ENCODE data around the gene GULP1. TPM values are rescaled to one million over a fixed set of nuclear protein-coding genes. Genes with fewer than 3 reads are reported as not detected.
A peak's percentile ranks its signal among the peaks of the same experiment; 100 is the strongest.

GULP1 gene
- total RNA-seq, 1 experiment from 2014 or later, result 140 TPM

GRCh38 chr2:188434018-188434417 lies 142.3 kb downstream of the GULP1 start:
- H2BK20ac ChIP-seq (ENCODE audit: low read depth, low read length, poor library complexity, severe bottlenecking), result no peak overlapping the region
- no CpG with 5 or more reads among the region's 1 CpG for WGBS (ENCODE audit: extremely low coverage, insufficient read length, low lambda C conversion rate)
- Mint-ChIP-seq H3K4me1 (peaks cover 35 to 54% of the 10 kb centered on the region in 2 experiments), H3K27ac (peak overlapping the region in 2 of 3 experiments; percentile 51 to 66; a peak in 4 of 7 replicates), H3K27me3 (ENCODE audit: low read depth) (no peaks in the 10 kb centered on the region), H3K36me3 (ENCODE audit: insufficient read depth in 1 of 3, low read depth in 3 of 3) (peaks cover 4 to 11% (median 5%) of the 10 kb centered on the region in 3 experiments; a peak in 6 of 7 replicates), H3K4me3 (no peak overlapping the region), H3K9me3 (peaks cover 0 to 8% of the 10 kb centered on the region in 2 experiments; a peak in 2 of 5 replicates)
- H3K4ac ChIP-seq (ENCODE audit: low read depth, low read length), result no peak overlapping the region
- no peak for TF ChIP-seq CTCF (conservative IDR thresholded peaks at IDR 0.05)
- H3K4me1 ChIP-seq (ENCODE audit: insufficient read depth, low read length), result no peaks in the 10 kb centered on the region; the same call in 1 of the 2 replicates
- H3K14ac ChIP-seq (ENCODE audit: insufficient read depth, low read length), result no peak overlapping the region
- H2BK15ac ChIP-seq (ENCODE audit: low read depth, low read length), result no peak overlapping the region
- H3K9me3 ChIP-seq (ENCODE audit: control insufficient read depth, low read depth, low read length), result no peaks in the 10 kb centered on the region
- no peak overlapping the region for H2BK120ac ChIP-seq (ENCODE audit: low read depth, low read length, poor library complexity, severe bottlenecking)
- no peak overlapping the region for H3K4me2 ChIP-seq (ENCODE audit: insufficient read depth, insufficient read length, low read length)
- no peak overlapping the region for H4K8ac ChIP-seq (replicated peaks; ENCODE audit: insufficient read length, low read depth, low read length)
- no peak overlapping the region for H3K56ac ChIP-seq (ENCODE audit: insufficient read length, low read depth, low read length)
- H3K9ac ChIP-seq (ENCODE audit: extremely low read depth, insufficient read length, low read length), result no peak overlapping the region
- no peak for DNase-seq
- H3K18ac ChIP-seq (ENCODE audit: insufficient read length, low read depth, low read length), result no peak overlapping the region
- no peak overlapping the region for H2AFZ ChIP-seq (ENCODE audit: low read length)
- H3K27ac ChIP-seq (ENCODE audit: insufficient read length, low read depth, low read length), result no peak overlapping the region
- H3K27me3 ChIP-seq (ENCODE audit: insufficient read depth, low read length), result no peaks in the 10 kb centered on the region
- H3K79me2 ChIP-seq (ENCODE audit: insufficient read depth, low read length), result peaks cover 3% of the 10 kb centered on the region; the same call in 1 of the 2 replicates
- no peak overlapping the region for H4K91ac ChIP-seq (ENCODE audit: insufficient read length, low read depth, low read length)
- H2AK5ac ChIP-seq (ENCODE audit: insufficient read length, low read length), result no peak overlapping the region
- no peaks in the 10 kb centered on the region for H4K20me1 ChIP-seq (ENCODE audit: control insufficient read depth, insufficient read depth, insufficient read length)
- no peaks in the 10 kb centered on the region for H3K23me2 ChIP-seq (ENCODE audit: insufficient read length, low read depth, low read length, poor library complexity, severe bottlenecking)
- H3T11ph ChIP-seq (ENCODE audit: low read length), result no peak overlapping the region
- no peak overlapping the region for H3K23ac ChIP-seq (ENCODE audit: insufficient read length, low read depth, low read length)
- no peak overlapping the region for H2BK12ac ChIP-seq (ENCODE audit: insufficient read length, low read depth, low read length)
- H4K5ac ChIP-seq (ENCODE audit: insufficient read length, low read depth, low read length), result no peak overlapping the region
- no peak overlapping the region for H2BK5ac ChIP-seq (ENCODE audit: insufficient read length, low read length)
- H3K79me1 ChIP-seq (ENCODE audit: insufficient read depth, low read depth, low read length, poor library complexity, severe bottlenecking), result no peaks in the 10 kb centered on the region
